KMS-11 (cell line): ENCODE data around the gene CCNF.
A peak's percentile ranks its signal among the peaks of the same experiment; 100 is the strongest.
"Not testable (repeated sequence)": the region's sequence is repeated elsewhere in the genome, so short reads cannot be mapped to it uniquely, and the experiment has no call there.

Source experiments
- H2AFZ ChIP-seq: fragments of 200-600 bp; sonication (generic); 2 replicates; pipeline ENCODE4 v1.6.1; 2016; ENCODE audit warnings: antibody characterized with exemption, mixed run types, low read depth
- H3K27ac ChIP-seq: fragments of 200-600 bp; sonication (generic); 2 replicates; pipeline ENCODE4 v1.6.1; 2016; ENCODE audit warnings: mild to moderate bottlenecking, mixed run types
- H3K27me3 ChIP-seq: fragments of 200-600 bp; sonication (generic); 2 replicates; pipeline ENCODE4 v1.6.1; 2017; ENCODE audit warnings: mild to moderate bottlenecking, low read depth, mixed run types, moderate library complexity; ENCODE audit not compliant: insufficient read depth
- H3K36me3 ChIP-seq: fragments of 200-600 bp; sonication (generic); 2 replicates; pipeline ENCODE4 v1.6.1; 2017; ENCODE audit warnings: mild to moderate bottlenecking, mixed run types; ENCODE audit not compliant: insufficient read depth
- H3K4me1 ChIP-seq: fragments of 200-600 bp; sonication (generic); 2 replicates; pipeline ENCODE4 v1.6.1; 2016; ENCODE audit warnings: mild to moderate bottlenecking, low read depth, mixed run types; ENCODE audit not compliant: poor library complexity, severe bottlenecking
- H3K4me2 ChIP-seq: fragments of 200-600 bp; sonication (generic); 2 replicates; pipeline ENCODE4 v1.7.0; 2016; ENCODE audit warnings: mild to moderate bottlenecking, mixed run types
- H3K4me3 ChIP-seq: fragments of 200-600 bp; sonication (generic); IDR thresholded peaks from 2 replicates; pipeline ENCODE4 v1.6.1; 2017; ENCODE audit warnings: low read depth, low read length, mixed read lengths; ENCODE audit not compliant: insufficient read depth
- H3K79me2 ChIP-seq: fragments of 200-600 bp; sonication (generic); 2 replicates; pipeline ENCODE4 v1.6.1; 2016; ENCODE audit warnings: low read depth, mixed run types; ENCODE audit not compliant: insufficient read depth
- H3K9ac ChIP-seq: fragments of 200-600 bp; sonication (generic); 2 replicates; pipeline ENCODE4 v1.6.1; 2016; ENCODE audit warnings: mild to moderate bottlenecking, mixed run types
- H4K20me1 ChIP-seq: fragments of 200-600 bp; sonication (generic); 2 replicates; pipeline ENCODE4 v1.6.1; 2016; ENCODE audit warnings: mild to moderate bottlenecking, mixed run types; ENCODE audit not compliant: insufficient read depth
- CTCF ChIP-seq: fragments of 200-600 bp; sonication (generic); conservative IDR thresholded peaks from 2 replicates; pipeline ENCODE4 v1.6.1; 2017; ENCODE audit warnings: low read depth, mild to moderate bottlenecking, antibody characterized with exemption, low read length, moderate library complexity, mixed read lengths

Gene CCNF

GRCh38 chr16:2429034-2429770 is at the start of gene CCNF:
TSS of gene CCNF (plus strand) at chr16:2429447. CDS start at chr16:2429482, 35 bp downstream.
- peak within 1 kb of the TSS; percentile 41 for H3K4me3 ChIP-seq
- 0 out of 2 replicates have a peak within 1 kb of the TSS, but pooled peaks have one; percentile 19 for H3K27ac ChIP-seq
- H3K4me2 ChIP-seq: peak within 1 kb of the TSS; percentile 98
- H3K79me2 ChIP-seq: peaks cover 22% of the 10 kb centered on the region
- H4K20me1 ChIP-seq: no peaks in the 10 kb centered on the region
- H2AFZ ChIP-seq: peak within 1 kb of the TSS; percentile 98
- peak within 1 kb of the TSS; percentile 69 for H3K9ac ChIP-seq
- H3K27me3 ChIP-seq: no peaks in the 10 kb centered on the region
- TF ChIP-seq CTCF: no peak
- peaks cover 17% of the 10 kb centered on the region for H3K4me1 ChIP-seq
- peaks cover 15% of the 10 kb centered on the region; the same call in 1 of the 2 replicates for H3K36me3 ChIP-seq

- H3K79me2 ChIP-seq: no peaks in the 10 kb centered on the region
- TF ChIP-seq CTCF: no peak
- no peak overlapping the region for H3K4me2 ChIP-seq
- H3K9ac ChIP-seq: no peak overlapping the region
- no peaks in the 10 kb centered on the region for H4K20me1 ChIP-seq
- no peak overlapping the region for H2AFZ ChIP-seq
- no peaks in the 10 kb centered on the region for H3K4me1 ChIP-seq
- H3K4me3 ChIP-seq: no peak overlapping the region
- no peak overlapping the region for H3K27ac ChIP-seq
- H3K27me3 ChIP-seq: no peaks in the 10 kb centered on the region
- no peaks in the 10 kb centered on the region for H3K36me3 ChIP-seq
Observed at GRCh38 chr16:2383501-2383900, 45.7 kb upstream of the CCNF start.

- H2AFZ ChIP-seq: no peak overlapping the region
- H4K20me1 ChIP-seq: no peaks in the 10 kb centered on the region
- H3K4me3 ChIP-seq: no peak overlapping the region
- H3K27ac ChIP-seq: no peak overlapping the region
- H3K36me3 ChIP-seq: no peaks in the 10 kb centered on the region
- H3K9ac ChIP-seq: no peak overlapping the region
- H3K4me1 ChIP-seq: no peaks in the 10 kb centered on the region
- no peak for TF ChIP-seq CTCF
- H3K27me3 ChIP-seq: no peaks in the 10 kb centered on the region
- no peak overlapping the region for H3K4me2 ChIP-seq
- H3K79me2 ChIP-seq: no peaks in the 10 kb centered on the region
Observed at GRCh38 chr16:2384426-2384825, 44.8 kb upstream of the CCNF start.

- Histone ChIP-seq H4K20me1 (no peaks in the 10 kb centered on the region), H3K9ac (no peak overlapping the region), H3K79me2 (no peaks in the 10 kb centered on the region), H2AFZ (no peak overlapping the region), H3K27ac (no peak overlapping the region), H3K36me3 (no peaks in the 10 kb centered on the region), H3K4me1 (no peaks in the 10 kb centered on the region), H3K4me3 (no peak overlapping the region), H3K4me2 (no peak overlapping the region), H3K27me3 (no peaks in the 10 kb centered on the region)
- no peak for TF ChIP-seq CTCF
Observed at GRCh38 chr16:2385190-2385836, 43.9 kb upstream of the CCNF start.

GRCh38 chr16:2385982-2386381 is 43.3 kb upstream of the CCNF start:
- H3K27me3 ChIP-seq, H2AFZ ChIP-seq, H3K27ac ChIP-seq, H3K36me3 ChIP-seq, H4K20me1 ChIP-seq, H3K4me1 ChIP-seq, H3K79me2 ChIP-seq, H3K4me2 ChIP-seq, H3K4me3 ChIP-seq, H3K9ac ChIP-seq: not testable (repeated sequence)
